ENCODE measurements around the gene PCDH9. TPM values are rescaled to one million over a fixed set of nuclear protein-coding genes. Genes with fewer than 3 reads are reported as not detected.
"Not testable (repeated sequence)": the region's sequence is repeated elsewhere in the genome, so short reads cannot be mapped to it uniquely, and the experiment has no call there.

Gene PCDH9
- total and polyA plus RNA-seq, 10 of the 15 experiments (the other 5 are each of a cell fraction or from before 2014, with no cell fraction given): 0.02 to 2.3 (median 0.05) TPM; not detected in 1

DNA sequence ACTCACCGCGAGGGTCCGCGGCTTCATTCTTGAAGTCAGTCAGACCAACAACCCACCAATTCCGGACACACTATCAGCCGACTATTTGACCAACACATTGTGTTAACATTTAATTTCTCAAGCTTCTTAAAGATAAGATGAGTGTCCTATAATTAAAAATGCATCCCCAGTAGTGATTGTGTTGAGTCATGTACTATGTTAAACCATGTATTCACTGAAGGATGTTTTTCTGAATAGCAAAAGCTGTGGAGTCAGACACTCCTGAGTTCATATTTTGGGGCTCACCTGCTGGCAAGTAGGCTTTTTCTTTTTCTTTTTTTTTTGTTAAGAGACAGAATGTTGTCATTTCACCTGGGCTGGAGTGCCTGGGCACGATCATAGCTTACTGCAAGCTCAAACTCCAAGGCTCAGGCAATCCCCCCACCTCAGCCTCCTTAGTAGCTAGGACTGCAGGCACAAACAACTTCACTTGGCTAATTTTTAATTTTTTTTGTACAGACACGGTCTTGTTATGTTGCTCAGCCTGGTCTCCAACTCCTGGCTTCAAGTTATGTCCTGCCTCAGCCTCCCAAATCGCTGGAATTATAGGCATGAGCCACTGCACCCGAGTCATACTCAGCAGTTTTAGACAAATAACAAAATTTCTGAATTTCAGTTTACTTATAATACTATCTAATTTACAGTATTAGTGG is 606.9 kb downstream of the PCDH9 start:
- H3K27me3 ChIP-seq (replicated peaks in 1 of 2; ENCODE audit: control insufficient read depth in 2 of 2, insufficient read depth in 2 of 2, low read length in 1 of 2): no peaks in the 10 kb centered on the region
- ChIA-PET SMC1A (ENCODE audit: uncharacterized antibody, unreplicated experiment) (interaction anchor here (0.9 to 1.7 kb wide), 4 partner anchors 11 to 601 kb away, joined by 3 read pairs; no protein-coding TSS in a partner anchor), CTCF (no interaction called here), RAD21 (ENCODE audit: unreplicated experiment) (no interaction called here), POLR2A (no interaction called here)
- no peaks in the 10 kb centered on the region for H3K36me3 ChIP-seq (ENCODE audit: control insufficient read depth in 2 of 2, insufficient read depth in 2 of 2, low read length in 1 of 2)
- no peaks in the 10 kb centered on the region for H4K20me1 ChIP-seq (ENCODE audit: control insufficient read depth, insufficient read depth)
- no peak overlapping the region for H3K4me3 ChIP-seq
- BruUV-seq (replicated peaks): no TSS peak
- no peaks in the 10 kb centered on the region for H3K79me2 ChIP-seq (ENCODE audit: control insufficient read depth, insufficient read depth, low read length)
- no peak overlapping the region for H2AFZ ChIP-seq (ENCODE audit: control insufficient read depth, low read depth, low read length)
- ATAC-seq (no peak), DNase-seq (ENCODE audit: low read depth, low spot score) (no peak), FAIRE-seq (no peak)
- WGBS (ENCODE audit: insufficient coverage, insufficient replicate concordance, low lambda C conversion rate, missing lambda C conversion rate): 55% methylated on average over 10 of the region's 10 CpGs
- no peaks in the 10 kb centered on the region for H3K4me1 ChIP-seq (ENCODE audit: control insufficient read depth, insufficient read depth, low read length)
- H3K9me3 ChIP-seq (replicated peaks; ENCODE audit: control insufficient read depth, insufficient read depth, low read length): no peaks in the 10 kb centered on the region
- no peak overlapping the region for H3K27ac ChIP-seq (ENCODE audit: control insufficient read depth, insufficient read depth)
- in situ Hi-C loops (cut with MboI) (no loop called here), intact Hi-C loops (cut with micrococcal nuclease; ENCODE audit: unreplicated experiment) (no loop called here)
- H3K4me2 ChIP-seq (ENCODE audit: control insufficient read depth, insufficient read depth): no peak overlapping the region
- no peak overlapping the region for H3K9ac ChIP-seq (ENCODE audit: control insufficient read depth, insufficient read depth, low read length)
- TF ChIP-seq IRF4 (IDR thresholded peaks at IDR 0.05; ENCODE audit: low read depth, low read length) (no peak), SP1 (IDR thresholded peaks at IDR 0.05; ENCODE audit: low read depth, low read length) (no peak), SIN3A (IDR thresholded peaks at IDR 0.05; ENCODE audit: low read depth, low read length) (no peak), POLR2A (IDR thresholded peaks at IDR 0.05; ENCODE audit: low read depth, low read length) (no peak), MYC (IDR thresholded peaks at IDR 0.05; ENCODE audit: insufficient read depth, insufficient read length, insufficient replicate concordance, low read length, severe bottlenecking) (no peak), TCF7 (IDR thresholded peaks at IDR 0.05; ENCODE audit: borderline replicate concordance) (no peak), BRCA1 (IDR thresholded peaks at IDR 0.05; ENCODE audit: low read depth, low read length) (no peak), EP300 (IDR thresholded peaks at IDR 0.05; ENCODE audit: borderline replicate concordance in 1 of 2, control insufficient read depth in 1 of 2, low read depth in 2 of 2, low read length in 2 of 2) (no peak), PML (IDR thresholded peaks at IDR 0.05; ENCODE audit: low read length) (no peak), RELA (IDR thresholded peaks at IDR 0.05; ENCODE audit: borderline replicate concordance, partially characterized antibody) (no peak), NR2C2 (IDR thresholded peaks at IDR 0.05; ENCODE audit: borderline replicate concordance, control insufficient read depth, insufficient read length, low read depth) (no peak)
- TF ChIP-seq, protein P1, sequence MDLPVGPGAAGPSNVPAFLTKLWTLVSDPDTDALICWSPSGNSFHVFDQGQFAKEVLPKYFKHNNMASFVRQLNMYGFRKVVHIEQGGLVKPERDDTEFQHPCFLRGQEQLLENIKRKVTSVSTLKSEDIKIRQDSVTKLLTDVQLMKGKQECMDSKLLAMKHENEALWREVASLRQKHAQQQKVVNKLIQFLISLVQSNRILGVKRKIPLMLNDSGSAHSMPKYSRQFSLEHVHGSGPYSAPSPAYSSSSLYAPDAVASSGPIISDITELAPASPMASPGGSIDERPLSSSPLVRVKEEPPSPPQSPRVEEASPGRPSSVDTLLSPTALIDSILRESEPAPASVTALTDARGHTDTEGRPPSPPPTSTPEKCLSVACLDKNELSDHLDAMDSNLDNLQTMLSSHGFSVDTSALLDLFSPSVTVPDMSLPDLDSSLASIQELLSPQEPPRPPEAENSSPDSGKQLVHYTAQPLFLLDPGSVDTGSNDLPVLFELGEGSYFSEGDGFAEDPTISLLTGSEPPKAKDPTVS (IDR thresholded peaks at IDR 0.05; ENCODE audit: low read depth, low read length): no peak
- TF ChIP-seq, protein P2, sequence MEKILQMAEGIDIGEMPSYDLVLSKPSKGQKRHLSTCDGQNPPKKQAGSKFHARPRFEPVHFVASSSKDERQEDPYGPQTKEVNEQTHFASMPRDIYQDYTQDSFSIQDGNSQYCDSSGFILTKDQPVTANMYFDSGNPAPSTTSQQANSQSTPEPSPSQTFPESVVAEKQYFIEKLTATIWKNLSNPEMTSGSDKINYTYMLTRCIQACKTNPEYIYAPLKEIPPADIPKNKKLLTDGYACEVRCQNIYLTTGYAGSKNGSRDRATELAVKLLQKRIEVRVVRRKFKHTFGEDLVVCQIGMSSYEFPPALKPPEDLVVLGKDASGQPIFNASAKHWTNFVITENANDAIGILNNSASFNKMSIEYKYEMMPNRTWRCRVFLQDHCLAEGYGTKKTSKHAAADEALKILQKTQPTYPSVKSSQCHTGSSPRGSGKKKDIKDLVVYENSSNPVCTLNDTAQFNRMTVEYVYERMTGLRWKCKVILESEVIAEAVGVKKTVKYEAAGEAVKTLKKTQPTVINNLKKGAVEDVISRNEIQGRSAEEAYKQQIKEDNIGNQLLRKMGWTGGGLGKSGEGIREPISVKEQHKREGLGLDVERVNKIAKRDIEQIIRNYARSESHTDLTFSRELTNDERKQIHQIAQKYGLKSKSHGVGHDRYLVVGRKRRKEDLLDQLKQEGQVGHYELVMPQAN (conservative IDR thresholded peaks at IDR 0.05): no peak

DNA sequence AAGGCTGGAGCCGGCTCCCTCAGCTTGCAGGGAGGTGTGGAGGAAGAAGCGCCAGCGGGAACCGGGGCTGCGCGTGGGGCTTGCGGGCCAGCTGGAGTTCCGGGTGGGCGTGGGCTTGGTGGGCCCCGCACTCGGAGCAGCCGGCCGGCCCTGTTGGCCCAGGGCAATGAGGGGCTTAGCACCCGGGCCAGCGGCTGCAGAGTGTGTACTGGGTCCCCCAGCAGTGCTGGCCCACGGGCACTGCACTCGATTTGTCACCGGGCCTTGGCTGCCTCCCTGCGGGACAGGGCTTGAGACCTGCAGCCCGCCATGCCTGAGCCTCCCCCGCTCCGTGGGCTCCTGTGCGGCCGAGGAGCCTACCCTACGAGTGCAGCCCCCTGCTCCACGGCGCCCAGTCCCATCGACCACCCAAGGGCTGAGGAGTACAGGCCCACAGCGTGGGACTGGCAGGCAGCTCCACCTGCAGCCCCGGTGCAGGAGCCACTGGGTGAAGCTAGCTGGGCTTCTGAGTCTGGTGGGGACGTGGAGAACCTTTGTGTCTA is 608.2 kb downstream of the PCDH9 start:
- intact Hi-C loops (cut with micrococcal nuclease; ENCODE audit: unreplicated experiment); RAD21 ChIA-PET (ENCODE audit: unreplicated experiment): not testable (repeated sequence)

More for the DNA sequence above, 608.2 kb downstream of the PCDH9 start:
- H3K4me2 ChIP-seq (ENCODE audit: control insufficient read depth, insufficient read depth); H3K79me2 ChIP-seq (ENCODE audit: control insufficient read depth, insufficient read depth, low read length); H3K9me3 ChIP-seq (replicated peaks; ENCODE audit: control insufficient read depth, insufficient read depth, low read length); POLR2A ChIA-PET; FAIRE-seq; CTCF ChIA-PET; H3K36me3 ChIP-seq (ENCODE audit: control insufficient read depth in 2 of 2, insufficient read depth in 2 of 2, low read length in 1 of 2); DNase-seq (ENCODE audit: low read depth, low spot score); ATAC-seq; BruUV-seq (replicated peaks); H2AFZ ChIP-seq (ENCODE audit: control insufficient read depth, low read depth, low read length); in situ Hi-C loops (cut with MboI); H3K4me1 ChIP-seq (ENCODE audit: control insufficient read depth, insufficient read depth, low read length); H3K9ac ChIP-seq (ENCODE audit: control insufficient read depth, insufficient read depth, low read length); H4K20me1 ChIP-seq (ENCODE audit: control insufficient read depth, insufficient read depth); H3K27me3 ChIP-seq (replicated peaks in 1 of 2; ENCODE audit: control insufficient read depth in 2 of 2, insufficient read depth in 2 of 2, low read length in 1 of 2); H3K27ac ChIP-seq (ENCODE audit: control insufficient read depth, insufficient read depth); H3K4me3 ChIP-seq: not testable (repeated sequence)
- SMC1A ChIA-PET (ENCODE audit: uncharacterized antibody, unreplicated experiment): interaction anchor here (1.7 kb wide), 1 partner anchor 602 kb away, joined by 3 read pairs; no protein-coding TSS in a partner anchor
- WGBS (ENCODE audit: insufficient coverage, insufficient replicate concordance, low lambda C conversion rate, missing lambda C conversion rate): 55% methylated on average over 19 of the region's 31 CpGs
